Liver (tissue), 9 donors: ENCODE measurements around the gene ADAMTS7. TPM values are rescaled to one million over a fixed set of nuclear protein-coding genes. Genes with fewer than 3 reads are reported as not detected.

Source experiments
- DNase-seq: peaks from one replicate; pipeline ENCODE4 v3.0.0-alpha.2; 2017; ENCODE audit warnings: low spot score
- H3K27ac ChIP-seq, 2 donors: one replicate each; pipeline ENCODE4 v1.7.0; 2013; ENCODE audit warnings: inconsistent platforms in 2 of 2, low read length in 2 of 2, control low read depth in 1 of 2, low read depth in 1 of 2, mild to moderate bottlenecking in 1 of 2
- H3K27me3 ChIP-seq, 4 donors: one replicate each; pipeline versions ENCODE4 v1.6.1 to v1.7.0; 2013; ENCODE audit warnings: low read length in 3 of 4, inconsistent platforms in 1 of 4, mild to moderate bottlenecking in 1 of 4, moderate library complexity in 1 of 4; ENCODE audit not compliant: control insufficient read depth in 4 of 4, insufficient read depth in 4 of 4
- H3K36me3 ChIP-seq, 4 donors: one replicate each; pipeline versions ENCODE4 v1.6.1 to v1.7.0; 2013; ENCODE audit warnings: low read length in 3 of 4, mild to moderate bottlenecking in 3 of 4, low read depth in 1 of 4, moderate library complexity in 1 of 4; ENCODE audit not compliant: control insufficient read depth in 4 of 4, insufficient read depth in 3 of 4
- H3K4me1 ChIP-seq, 4 donors: one replicate each; pipeline versions ENCODE4 v1.6.1 to v1.7.0; 2013; ENCODE audit warnings: low read length in 3 of 4, mild to moderate bottlenecking in 3 of 4, moderate library complexity in 1 of 4; ENCODE audit not compliant: control insufficient read depth in 4 of 4, insufficient read depth in 4 of 4
- H3K4me3 ChIP-seq, 3 donors: one replicate each; pipeline versions ENCODE4 v1.6.1 to v1.7.0; 2013; ENCODE audit warnings: low read length in 3 of 3, control low read depth in 1 of 3, low read depth in 1 of 3, mild to moderate bottlenecking in 1 of 3
- H3K9ac ChIP-seq, 2 donors: one replicate each; pipeline ENCODE4 v1.7.0; 2013; ENCODE audit warnings: low read length in 2 of 2, mild to moderate bottlenecking in 2 of 2, moderate library complexity in 2 of 2, control low read depth in 1 of 2, low read depth in 1 of 2
- H3K9me3 ChIP-seq, 4 donors: one replicate each; pipeline versions ENCODE4 v1.6.1 to v1.7.0; 2013; ENCODE audit warnings: low read length in 3 of 4; ENCODE audit not compliant: control insufficient read depth in 4 of 4
- ATF3 ChIP-seq: IDR thresholded peaks from 2 replicates; pipeline ENCODE4 v1.6.1; 2016; ENCODE audit warnings: antibody characterized with exemption
- CTCF ChIP-seq: fragments of 150-350 bp; IDR thresholded peaks from 2 replicates; pipeline ENCODE4 v1.5.1; 2017; ENCODE audit warnings: improper control_type of control experiment, low read depth, low read length; ENCODE audit not compliant: missing input control
- EGR1 ChIP-seq, 2 donors: IDR thresholded peaks; 2 replicates each; pipeline ENCODE4 v1.6.1; 2016 to 2018; ENCODE audit warnings: antibody characterized with exemption in 2 of 2, low read depth in 2 of 2
- FOXA1 ChIP-seq: IDR thresholded peaks from 2 replicates; pipeline ENCODE4 v1.6.1; 2016; ENCODE audit warnings: antibody characterized with exemption
- FOXA2 ChIP-seq: IDR thresholded peaks from 2 replicates; pipeline ENCODE4 v1.6.1; 2016; ENCODE audit warnings: antibody characterized with exemption
- HNF4G ChIP-seq: IDR thresholded peaks from 2 replicates; pipeline ENCODE4 v1.6.1; 2016; ENCODE audit warnings: antibody characterized with exemption
- JUND ChIP-seq, 2 donors: IDR thresholded peaks; 2 replicates each; pipeline ENCODE4 v1.6.1; 2016; ENCODE audit warnings: antibody characterized with exemption in 2 of 2
- MAX ChIP-seq: IDR thresholded peaks from 2 replicates; pipeline ENCODE4 v1.6.1; 2016; ENCODE audit warnings: antibody characterized with exemption
- NR2F2 ChIP-seq: IDR thresholded peaks from 2 replicates; pipeline ENCODE4 v1.6.1; 2016; ENCODE audit warnings: antibody characterized with exemption
- RAD21 ChIP-seq, 2 donors: IDR thresholded peaks; 2 replicates each; pipeline ENCODE4 v1.6.1; 2016; ENCODE audit warnings: antibody characterized with exemption in 2 of 2, mild to moderate bottlenecking in 2 of 2
- REST ChIP-seq: IDR thresholded peaks from 2 replicates; pipeline ENCODE4 v1.6.1; 2016; ENCODE audit warnings: antibody characterized with exemption, mild to moderate bottlenecking
- TAF1 ChIP-seq: conservative IDR thresholded peaks from 2 replicates; pipeline ENCODE4 v1.6.1; 2016; ENCODE audit warnings: antibody characterized with exemption, mild to moderate bottlenecking
- YY1 ChIP-seq: IDR thresholded peaks from 2 replicates; pipeline ENCODE4 v1.6.1; 2016; ENCODE audit warnings: antibody characterized with exemption, mild to moderate bottlenecking
- ZBTB33 ChIP-seq: IDR thresholded peaks from 2 replicates; pipeline ENCODE4 v1.6.1; 2016; ENCODE audit warnings: antibody characterized with exemption
- WGBS: extraction: QIAGEN DNeasy Blood & Tissue Kit; methylation state at CpG from one replicate; pipeline ENCODE4 v1.1.7; 2013; 5-methylcytosine and 5-hydroxymethylcytosine counted together
- polyA plus RNA-seq, 2 donors: library from polyadenylated mRNA; stranded (reverse) in 1 of 2; unstranded in 1 of 2; fragments of 200-250 nt in 1 of 2; fragments of >200 nt in 1 of 2; fragmentation: Nextera tagmentation in 1 of 2; extraction: Ambion mirVana in 1 of 2; gene quantifications; one replicate each; pipeline versions ENCODE4 v1.2.1 to v1.2.3, GENCODE V29; 2013 to 2015
- total RNA-seq, 2 donors: library from RNA; depleted of rRNA; stranded (reverse); fragments of >200 nt; gene quantifications; one replicate each; pipeline ENCODE4 v1.2.3, GENCODE V29; 2014
- donor health status: healthy.
- donor health status: healthy.
- donor health status: healthy.
- donor health status: healthy.
- donor health status: healthy.

Gene ADAMTS7
- total and polyA plus RNA-seq, 4 donors, result 0.13 to 2.4 (median 1.3) TPM

- Histone ChIP-seq H3K4me3 (no peak overlapping the region), H3K36me3 (no peaks in the 10 kb centered on the region), H3K9ac (no peak overlapping the region), H3K4me1 (no peaks in the 10 kb centered on the region), H3K27me3 (no peaks in the 10 kb centered on the region), H3K9me3 (no peaks in the 10 kb centered on the region), H3K27ac (no peak overlapping the region)
- WGBS, result 91% methylated on average over 2 of the region's 2 CpGs
- TF ChIP-seq REST (no peak), TAF1 (no peak), HNF4G (no peak), CTCF (no peak), JUND (IDR thresholded peaks at IDR 0.05) (no peak), FOXA1 (no peak), FOXA2 (no peak), NR2F2 (no peak), ZBTB33 (no peak), ATF3 (no peak), MAX (no peak), EGR1 (IDR thresholded peaks at IDR 0.05; ENCODE audit: low read depth in 2 of 2) (no peak)
- no peak for DNase-seq
These were observed 43.6 kb upstream of the ADAMTS7 start for GRCh38 chr15:78854833-78855372.

GRCh38 chr15:78853500-78853899 is 42.2 kb upstream of the ADAMTS7 start:
- H3K36me3 ChIP-seq, result no peaks in the 10 kb centered on the region
- no peak for DNase-seq
- WGBS, result 95% methylated on average over 6 of the region's 6 CpGs
- no peak overlapping the region for H3K9ac ChIP-seq
- TF ChIP-seq FOXA1, result no peak
- TF ChIP-seq YY1, result no peak
- TF ChIP-seq RAD21 (IDR thresholded peaks at IDR 0.05), result no peak
- H3K27ac ChIP-seq, result no peak overlapping the region
- H3K27me3 ChIP-seq, result no peaks in the 10 kb centered on the region
- no peak overlapping the region for H3K4me3 ChIP-seq
- H3K4me1 ChIP-seq, result no peaks in the 10 kb centered on the region
- no peaks in the 10 kb centered on the region for H3K9me3 ChIP-seq
